Activated CD4-positive, alpha-beta T cell treated with anti-CD3 and anti-CD28 coated beads, Interleukin-2, amount 50 U/mL, for 16 hours (primary cell): ENCODE results near the gene PIM1.

ENCODE experiments used
- DNase-seq: peaks from one replicate; pipeline ENCODE4 v3.0.0-alpha.2; 2020

PIM1 gene

GRCh38 chr6:37138856-37139229 lies 31.1 kb upstream of the PIM1 start:
- no peak for DNase-seq

- no peak for DNase-seq
Observed at GRCh38 chr6:37139230-37139962, 30.6 kb upstream of the PIM1 start.

- DNase-seq: no peak
Observed at GRCh38 chr6:37140145-37140544, 29.8 kb upstream of the PIM1 start.

GRCh38 chr6:37141281-37142049 lies 28.5 kb upstream of the PIM1 start:
- peak; percentile 75 for DNase-seq

GRCh38 chr6:37142050-37142614 lies 27.8 kb upstream of the PIM1 start:
- DNase-seq: no peak

GRCh38 chr6:37143585-37143984 lies 26.4 kb upstream of the PIM1 start:
- DNase-seq: no peak

- no peak for DNase-seq
Observed at GRCh38 chr6:37145443-37145842, 24.5 kb upstream of the PIM1 start.

GRCh38 chr6:37146735-37147157 lies 23.2 kb upstream of the PIM1 start:
- DNase-seq: no peak

GRCh38 chr6:37149745-37150144 lies 20.2 kb upstream of the PIM1 start:
- DNase-seq: no peak

- no peak for DNase-seq
Observed at GRCh38 chr6:37150314-37150713, 19.6 kb upstream of the PIM1 start.

GRCh38 chr6:37155394-37156312 lies 14.3 kb upstream of the PIM1 start:
- DNase-seq: peak; percentile 87

GRCh38 chr6:37158508-37158907 lies 11.4 kb upstream of the PIM1 start:
- DNase-seq: no peak

GRCh38 chr6:37160922-37161778 lies 8.8 kb upstream of the PIM1 start:
- DNase-seq: no peak

GRCh38 chr6:37162740-37163139 lies 7.2 kb upstream of the PIM1 start:
- DNase-seq: no peak

- DNase-seq: no peak
Observed at GRCh38 chr6:37168163-37168758, 1.7 kb upstream of the PIM1 start.

- DNase-seq: no peak
Observed at GRCh38 chr6:37168811-37169495, 999 bp upstream of the PIM1 start.

- DNase-seq: peak; percentile 53
Observed at GRCh38 chr6:37170273-37171200, 585 bp downstream of the PIM1 start.

GRCh38 chr6:37171201-37171969 lies 1.4 kb downstream of the PIM1 start:
- DNase-seq: no peak
